K562 (cell line): ENCODE data around the gene CSNK2A1. TPM values are rescaled to one million over a fixed set of nuclear protein-coding genes. Genes with fewer than 3 reads are reported as not detected.

Experiments
- CEBPG ChIP-seq, 3 experiments: fragments of 200-800 bp in 1 of 3; sonication (Bioruptor generic) in 1 of 3; sonication (generic) in 1 of 3; formaldehyde crosslinking in 1 of 3; IDR thresholded peaks in 2 of 3; conservative IDR thresholded peaks in 1 of 3; 2 replicates each; pipeline versions ENCODE4 v1.6.1 to v1.8.0; 2016 to 2022; ENCODE audit warnings: missing compliant biosample characterization in 2 of 3, missing genetic modification characterization in 2 of 3, mild to moderate bottlenecking in 1 of 3, missing genetic modification reagents in 1 of 3
- DNMT1 ChIP-seq: fragments of 450-650 bp; IDR thresholded peaks from 2 replicates; pipeline ENCODE4 v1.6.1; 2016; ENCODE audit warnings: antibody characterized with exemption, mild to moderate bottlenecking
- FOXA1 ChIP-seq: fragments of 450-650 bp; IDR thresholded peaks from 2 replicates; pipeline ENCODE4 v1.6.1; 2016; ENCODE audit warnings: mild to moderate bottlenecking, borderline replicate concordance
- FUS ChIP-seq: fragments of 200-400 bp; formaldehyde crosslinking; optimal IDR thresholded peaks from 2 replicates; pipeline ENCODE3; 2017; ENCODE audit warnings: low read depth, low read length
- GATA2 ChIP-seq: sonication (generic); formaldehyde crosslinking; IDR thresholded peaks from 2 replicates; pipeline ENCODE4 v1.4.0; 2020; ENCODE audit warnings: mild to moderate bottlenecking, missing genetic modification reagents
- MGA ChIP-seq: fragments of 450-650 bp; IDR thresholded peaks from 2 replicates; pipeline ENCODE4 v1.6.1; 2016; ENCODE audit warnings: mild to moderate bottlenecking, moderate library complexity
- PPARD ChIP-seq: fragments of 250-450 bp; sonication (Bioruptor Pico); IDR thresholded peaks from 2 replicates; pipeline ENCODE4 v1.8.0; 2022; ENCODE audit warnings: inconsistent platforms, mild to moderate bottlenecking, moderate library complexity
- RBM17 ChIP-seq: fragments of 200-400 bp; formaldehyde crosslinking; IDR thresholded peaks from 2 replicates; pipeline ENCODE4 v1.6.1; 2017; ENCODE audit warnings: low read depth, mild to moderate bottlenecking, low read length, borderline replicate concordance
- SIRT6 ChIP-seq: IDR thresholded peaks from one replicate; pipeline ENCODE4 v1.6.1; 2012; ENCODE audit warnings: low read depth, mild to moderate bottlenecking, control low read depth, inconsistent platforms, low read length, moderate library complexity
- TAF1 ChIP-seq: IDR thresholded peaks from 2 replicates; pipeline ENCODE4 v1.6.1; 2011; ENCODE audit warnings: mild to moderate bottlenecking, low read length, moderate library complexity; ENCODE audit not compliant: insufficient read depth, control insufficient read depth, severe bottlenecking; ENCODE audit errors: extremely low read depth
- TRIM24 ChIP-seq, 2 experiments: fragments of 450-650 bp; IDR thresholded peaks; 2 replicates each; pipeline ENCODE4 v1.6.1; 2016
- ZBTB2 ChIP-seq: fragments of 450-650 bp; IDR thresholded peaks from 2 replicates; pipeline ENCODE4 v1.6.1; 2016; ENCODE audit warnings: antibody characterized with exemption
- ZNF140 ChIP-seq: fragments of 250-450 bp; sonication (Bioruptor Pico); IDR thresholded peaks from 2 replicates; pipeline ENCODE4 v1.8.0; 2021; ENCODE audit warnings: moderate library complexity, mild to moderate bottlenecking, inconsistent platforms
- ZNF165 ChIP-seq: fragments of 250-450 bp; sonication (Bioruptor Pico); IDR thresholded peaks from 2 replicates; pipeline ENCODE4 v1.4.0; 2020; ENCODE audit warnings: borderline replicate concordance
- polyA plus RNA-seq, 8 experiments: library from polyadenylated mRNA; depleted of rRNA in 4 of 8; stranded (reverse) in 5 of 8; unstranded in 3 of 8; fragments of >200 nt; fragmentation: Nextera tagmentation in 2 of 8; fragmentation: Illumina TruSeq in 1 of 8; extraction: Ambion mirVana in 2 of 8; extraction: Trizol in 1 of 8; gene quantifications; 2 replicates each; pipeline versions ENCODE4 v1.2.1 to v1.2.3, GENCODE V29; 2011 to 2014; ENCODE audit warnings: inconsistent platforms in 1 of 8, missing spikeins in 1 of 8
- total RNA-seq, 7 experiments: library from RNA; depleted of rRNA in 6 of 7; stranded (reverse); fragments of >200 nt in 6 of 7; fragmentation: Illumina TruSeq in 2 of 7; extraction: Trizol in 2 of 7; gene quantifications; 2 replicates each; pipeline versions ENCODE4 v1.2.1 to v1.2.3, GENCODE V29; 2011 to 2021; ENCODE audit warnings: low replicate concordance in 1 of 7

CSNK2A1 gene
- total and polyA plus RNA-seq, 9 of the 15 experiments (the other 6 are each of a cell fraction or from before 2014, with no cell fraction given), result 71.0 to 251 (median 103) TPM

DNA sequence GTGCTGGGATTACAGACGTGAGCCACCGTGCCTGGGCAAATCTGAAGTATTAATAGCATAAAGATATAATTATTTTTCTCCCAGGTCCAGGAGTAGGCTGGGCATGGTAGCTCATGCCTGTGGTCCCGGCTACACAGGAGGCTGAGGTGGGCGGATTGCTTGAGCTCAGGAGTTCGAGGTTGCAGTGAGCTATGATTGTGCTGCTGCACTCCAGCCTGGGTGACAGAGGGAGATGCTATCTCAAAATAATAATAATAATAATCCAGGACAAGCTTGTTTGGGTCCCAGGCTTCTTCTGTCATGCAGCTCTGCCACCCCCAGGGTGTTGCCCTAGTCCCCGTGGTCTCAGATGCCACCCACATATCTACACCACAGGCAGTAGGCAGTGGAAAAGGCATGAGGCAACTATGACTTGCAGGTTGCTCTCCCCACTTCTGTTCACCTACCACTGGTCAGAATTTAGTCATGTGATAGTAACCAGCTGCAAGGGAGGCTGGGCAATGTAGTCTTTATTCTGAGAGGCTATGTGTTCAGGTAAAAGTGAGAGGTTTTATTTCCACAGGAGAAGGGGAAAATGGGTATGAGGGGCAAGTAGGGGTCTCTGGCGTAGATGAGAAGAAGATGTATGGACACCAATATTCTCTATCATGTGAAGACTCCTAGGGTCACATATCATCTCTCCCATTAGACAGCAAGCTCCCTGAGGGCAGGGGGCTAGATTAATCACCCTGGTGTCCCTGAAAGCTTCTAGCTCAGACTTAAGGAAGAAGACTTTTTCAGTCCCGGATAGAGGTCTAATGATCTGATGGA lies 40.8 kb upstream of the CSNK2A1 start (continued):
- TF ChIP-seq MGA (peak; percentile 89), FUS (no peak), TRIM24 (IDR thresholded peaks at IDR 0.05) (peak; percentile 48 to 66; a peak in 3 of 4 replicates), ZBTB2 (no peak), ZNF140 (CRISPR knock-in tag) (no peak), TAF1 (no peak), RBM17 (no peak), CEBPG (CRISPR knock-in tag; IDR thresholded peaks at IDR 0.05) (0 out of 2 replicates have a peak, but pooled peaks have one; percentile 7), CEBPG (tag; conservative IDR thresholded peaks at IDR 0.05 in 1 of 2, IDR thresholded peaks at IDR 0.05 in 1 of 2) (0 out of 4 replicates have a peak, but pooled peaks of 1 of the 2 experiments have one; percentile 28), GATA2 (no peak), ZNF165 (CRISPR knock-in tag) (no peak), DNMT1 (no peak), PPARD (CRISPR knock-in tag) (no peak), SIRT6 (no peak), FOXA1 (no peak)
